B cell (primary cell): ENCODE data around the gene RAPGEF5. TPM values are rescaled to one million over a fixed set of nuclear protein-coding genes. Genes with fewer than 3 reads are reported as not detected.

ENCODE experiments used
- ATAC-seq: fragments of 200-7000 bp; cut with Tn5 transposase; one replicate; pipeline ENCODE4 v1.10.0; 2021; ENCODE audit warnings: low read depth, mild to moderate bottlenecking, moderate number of reproducible peaks, moderate library complexity
- CTCF ChIA-PET: fragments of 350-600 bp; sonication (Branson Sonifier 250); formaldehyde crosslinking; loops from one replicate; lab custom pipeline; 2021; ENCODE audit warnings: antibody characterized with exemption, inconsistent platforms; lab: Charles Lee
- POLR2A ChIA-PET: fragments of 350-600 bp; sonication (Branson Sonifier 250); formaldehyde crosslinking; loops from one replicate; lab custom pipeline; 2021; ENCODE audit warnings: antibody characterized with exemption; lab: Charles Lee
- DNase-seq: peaks from one replicate; pipeline ENCODE4 v3.0.0; 2013
- H2AFZ ChIP-seq: 2 replicates; pipeline ENCODE4 v1.6.1; 2012; ENCODE audit warnings: mild to moderate bottlenecking, low read depth, low read length; ENCODE audit not compliant: insufficient read depth, poor library complexity, severe bottlenecking
- H3K27ac ChIP-seq, 2 donors: 1 replicate in 1 of 2; 2 replicates in 1 of 2; pipeline ENCODE4 v1.5.1; 2012 to 2013; ENCODE audit warnings: low read length in 2 of 2, mild to moderate bottlenecking in 2 of 2, moderate library complexity in 1 of 2
- H3K27me3 ChIP-seq, 4 experiments: fragments of 200-600 bp in 1 of 4; sonication (generic) in 1 of 4; replicated peaks in 1 of 4; 1 replicate in 2 of 4; 2 replicates in 2 of 4; pipeline versions ENCODE4 v1.6.1 to v1.7.0; 2013 to 2016; ENCODE audit warnings: low read length in 3 of 4, mild to moderate bottlenecking in 2 of 4, mixed read lengths in 1 of 4, moderate library complexity in 1 of 4; ENCODE audit not compliant: insufficient read depth in 4 of 4, control insufficient read depth in 3 of 4; ENCODE audit errors: control extremely low read depth in 1 of 4
- H3K36me3 ChIP-seq, 2 experiments: replicated peaks in 1 of 2; 1 replicate in 1 of 2; 2 replicates in 1 of 2; pipeline versions ENCODE4 v1.6.1 to v1.7.1; 2013; ENCODE audit warnings: low read length in 1 of 2; ENCODE audit not compliant: insufficient read depth in 2 of 2, control insufficient read depth in 1 of 2; ENCODE audit errors: control extremely low read depth in 1 of 2, extremely low read depth in 1 of 2
- H3K4me1 ChIP-seq, 2 donors: fragments of 200-600 bp in 1 of 2; sonication (generic) in 1 of 2; 1 replicate in 1 of 2; 2 replicates in 1 of 2; pipeline versions ENCODE4 v1.5.1 to v1.6.1; 2013 to 2017; ENCODE audit warnings: low read length in 2 of 2; ENCODE audit not compliant: control insufficient read depth in 2 of 2, insufficient read depth in 2 of 2
- H3K4me2 ChIP-seq: replicated peaks from 2 replicates; pipeline ENCODE3; 2012; ENCODE audit warnings: mild to moderate bottlenecking, low read depth, low read length; ENCODE audit not compliant: poor library complexity, severe bottlenecking
- H3K4me3 ChIP-seq, 5 experiments: fragments of 200-600 bp in 1 of 5; sonication (generic) in 1 of 5; 1 replicate in 3 of 5; 2 replicates in 2 of 5; pipeline versions ENCODE4 v1.5.1 to v1.7.0; 2011 to 2016; ENCODE audit warnings: low read length in 4 of 5, mild to moderate bottlenecking in 4 of 5, low read depth in 2 of 5, control low read depth in 1 of 5, moderate library complexity in 1 of 5; ENCODE audit not compliant: insufficient read depth in 1 of 5; ENCODE audit errors: control extremely low read depth in 1 of 5, extremely low read depth in 1 of 5
- H3K79me2 ChIP-seq: fragments of 200-600 bp; sonication (generic); one replicate; pipeline ENCODE4 v1.6.0; 2016; ENCODE audit warnings: low read length; ENCODE audit not compliant: control insufficient read depth, insufficient read depth
- H3K9ac ChIP-seq: fragments of 200-600 bp; sonication (generic); 2 replicates; pipeline ENCODE4 v1.6.1; 2017; ENCODE audit warnings: mild to moderate bottlenecking, low read length, moderate library complexity
- H3K9me3 ChIP-seq, 3 donors: one replicate each; pipeline versions ENCODE4 v1.6.1 to v1.7.1; 2013; ENCODE audit warnings: low read length in 2 of 3; ENCODE audit not compliant: control insufficient read depth in 2 of 3, insufficient read depth in 1 of 3; ENCODE audit errors: control extremely low read depth in 1 of 3
- H4K20me1 ChIP-seq: 2 replicates; pipeline ENCODE4 v1.6.0; 2012; ENCODE audit warnings: mild to moderate bottlenecking, low read length; ENCODE audit not compliant: insufficient read depth, control insufficient read depth, poor library complexity, severe bottlenecking
- H3K27ac Mint-ChIP-seq: one replicate; pipeline ENCODE4 v1.8.0; 2021; ENCODE audit warnings: mixed read lengths
- H3K27me3 Mint-ChIP-seq: one replicate; pipeline ENCODE4 v1.8.0; 2021; ENCODE audit warnings: mixed read lengths
- H3K4me1 Mint-ChIP-seq: one replicate; pipeline ENCODE4 v1.8.0; 2021; ENCODE audit warnings: mixed read lengths
- H3K4me3 Mint-ChIP-seq: one replicate; pipeline ENCODE4 v1.8.0; 2021; ENCODE audit warnings: mixed read lengths
- H3K9me3 Mint-ChIP-seq: one replicate; pipeline ENCODE4 v1.8.0; 2022; ENCODE audit warnings: mixed read lengths; ENCODE audit not compliant: insufficient read depth
- CTCF ChIP-seq: fragments of 200-600 bp; IDR thresholded peaks from one replicate; pipeline ENCODE4 v1.8.0; 2022; ENCODE audit warnings: antibody characterized with exemption, mild to moderate bottlenecking
- EZH2 ChIP-seq: IDR thresholded peaks from 2 replicates; pipeline ENCODE4 v1.6.1; 2012; ENCODE audit warnings: borderline replicate concordance, low read depth, mild to moderate bottlenecking, moderate library complexity, low read length; ENCODE audit not compliant: insufficient read depth, poor library complexity, severe bottlenecking
- WGBS: methylation state at CpG from one replicate; pipeline ENCODE4 v1.1.5; 2013; ENCODE audit warnings: missing lambda C conversion rate; ENCODE audit not compliant: insufficient coverage; 5-methylcytosine and 5-hydroxymethylcytosine counted together
- intact Hi-C: fragments of 100-400 bp; cut with micrococcal nuclease; formaldehyde crosslinking; loops from one replicate; pipeline ENCODE4 v1.10.0; 2022
- polyA plus RNA-seq: library from polyadenylated mRNA; depleted of rRNA; stranded (reverse); fragments of >200 nt; gene quantifications from 2 replicates; pipeline ENCODE4 v1.2.3, GENCODE V29; 2012
- total RNA-seq, 2 donors: library from RNA; stranded (reverse); fragments of 120-200 nt in 1 of 2; gene quantifications; 1 replicate in 1 of 2; 2 replicates in 1 of 2; pipeline versions ENCODE4 v1.2.3 to v1.2.4, GENCODE V29; 2013 to 2022

The RAPGEF5 gene
- total and polyA plus RNA-seq, 2 donors (not counting 1 experiment from before 2014, with no cell fraction given): 1.5 to 37.6 TPM

GRCh38 chr7:22357311-22358175 lies 589 bp upstream of the RAPGEF5 start:
- H3K4me2 ChIP-seq: peak overlapping the region; percentile 73
- H3K9me3 Mint-ChIP-seq: peaks cover 4% of the 10 kb centered on the region
- ATAC-seq: no peak
- peak overlapping the region in 2 of 5 experiments; percentile 18 to 21 for H3K4me3 ChIP-seq
- H3K4me1 Mint-ChIP-seq: peaks cover 15% of the 10 kb centered on the region
- H3K9ac ChIP-seq: no peak overlapping the region
- peaks cover 13% of the 10 kb centered on the region for H3K79me2 ChIP-seq
- peaks cover 23% of the 10 kb centered on the region for H3K27me3 Mint-ChIP-seq
- intact Hi-C loops: loop anchor here (5.0 kb wide), 1 partner anchor 90 kb away; no protein-coding TSS in a partner anchor
- peaks cover 0 to 13% (median 4%) of the 10 kb centered on the region in 4 experiments for H3K27me3 ChIP-seq
- CTCF ChIA-PET: interaction anchor here (0.6 kb wide), 1 partner anchor 185 kb away, joined by 3 read pairs; no protein-coding TSS in a partner anchor
- no peak overlapping the region for H3K27ac Mint-ChIP-seq
- peaks cover 1 to 9% (median 3%) of the 10 kb centered on the region in 3 donors for H3K9me3 ChIP-seq
- POLR2A ChIA-PET: no interaction called here
- H3K4me3 Mint-ChIP-seq: peak overlapping the region; percentile 86
- no peak for TF ChIP-seq EZH2
- no peak for TF ChIP-seq CTCF
- no peak for DNase-seq
- peak overlapping the region; percentile 71 for H2AFZ ChIP-seq
- no peaks in the 10 kb centered on the region for H3K36me3 ChIP-seq
- no peaks in the 10 kb centered on the region for H4K20me1 ChIP-seq
- no peak overlapping the region for H3K27ac ChIP-seq
- WGBS: 51% methylated on average over 19 of the region's 23 CpGs
- H3K4me1 ChIP-seq: peaks cover 14 to 15% of the 10 kb centered on the region in 2 donors
